K562 (cell line): ENCODE results near the gene PAFAH2. TPM values are rescaled to one million over a fixed set of nuclear protein-coding genes. Genes with fewer than 3 reads are reported as not detected.
A peak's percentile ranks its signal among the peaks of the same experiment; 100 is the strongest.

ENCODE experiments used
- ATAC-seq: fragments of 200-7000 bp; cut with Tn5 transposase; 3 replicates; pipeline ENCODE4 v1.9.1; 2020; ENCODE audit warnings: moderate library complexity
- BruUV-seq: library from RNA; stranded (reverse); fragments of 400-500 nt; replicated peaks from 2 replicates; lab custom pipeline; 2021; lab: Mats Ljungman, UMichigan
- CTCF ChIA-PET: fragments of 300-600 bp; formaldehyde crosslinking; extraction: SDS; loops from one replicate; lab custom pipeline; 2021; ENCODE audit warnings: low intra/inter-chr PET ratio; lab: Yijun Ruan, JAX
- POLR2A ChIA-PET: fragments of 300-600, 350-650 bp; sonication (Branson Sonifier 250); formaldehyde crosslinking; extraction: SDS; loops from one replicate; lab custom pipeline; 2021; ENCODE audit warnings: antibody characterized with exemption, inconsistent platforms; lab: Yijun Ruan, JAX
- DNase-seq, 4 experiments: peaks; one replicate each; pipeline versions ENCODE4 v3.0.0 to v3.0.0-alpha.2; 2011 to 2018; ENCODE audit warnings: low spot score in 3 of 4, mixed read lengths in 3 of 4; ENCODE audit errors: extremely low read depth in 1 of 4
- FAIRE-seq: peaks from 2 replicates; lab custom pipeline; 2011; peaks lifted over from hg19 to GRCh38; lab: Jason Lieb, UNC
- H2AFZ ChIP-seq: 2 replicates; pipeline ENCODE4 v1.6.0; 2011; ENCODE audit warnings: low read depth, low read length, control low read depth, inconsistent platforms
- H3K27ac ChIP-seq: fragments of 200-600 bp; 3 replicates; pipeline ENCODE4 v1.8.0; 2011; ENCODE audit warnings: low read depth, mild to moderate bottlenecking, control low read depth, inconsistent platforms, low read length, moderate library complexity, mixed read lengths; ENCODE audit errors: extremely low read depth
- H3K27me3 ChIP-seq, 2 experiments: fragments of 300-600 bp in 1 of 2; 2 replicates in 1 of 2; 3 replicates in 1 of 2; pipeline versions ENCODE4 v1.6.0 to v1.8.0; 2011; ENCODE audit warnings: inconsistent platforms in 2 of 2, low read length in 2 of 2, mild to moderate bottlenecking in 1 of 2, mixed read lengths in 1 of 2, moderate library complexity in 1 of 2; ENCODE audit not compliant: control insufficient read depth in 2 of 2, insufficient read depth in 2 of 2
- H3K36me3 ChIP-seq: fragments of 300-600 bp; 3 replicates; pipeline ENCODE4 v1.8.0; 2011; ENCODE audit warnings: mild to moderate bottlenecking, low read length, inconsistent platforms; ENCODE audit not compliant: control insufficient read depth, insufficient read depth
- H3K4me1 ChIP-seq, 2 experiments: fragments of 200-600 bp in 1 of 2; replicated peaks in 1 of 2; 2 replicates in 1 of 2; 3 replicates in 1 of 2; pipeline versions ENCODE4 v1.5.1 to v1.8.0; 2011; ENCODE audit warnings: inconsistent platforms in 2 of 2, low read length in 2 of 2, mild to moderate bottlenecking in 1 of 2, mixed read lengths in 1 of 2, moderate library complexity in 1 of 2; ENCODE audit not compliant: control insufficient read depth in 2 of 2, insufficient read depth in 2 of 2
- H3K4me2 ChIP-seq: 2 replicates; pipeline ENCODE4 v1.6.1; 2011; ENCODE audit warnings: low read length, control low read depth, inconsistent platforms, mixed read lengths; ENCODE audit not compliant: insufficient read depth
- H3K4me3 ChIP-seq: fragments of 200-600 bp; sonication (generic), shearing (Covaris generic); 2 replicates; pipeline ENCODE4 v1.5.1; 2016; ENCODE audit warnings: control low read depth, inconsistent platforms
- H3K79me2 ChIP-seq: fragments of 200-600 bp; 3 replicates; pipeline ENCODE4 v1.8.0; 2011; ENCODE audit warnings: low read length, inconsistent platforms; ENCODE audit not compliant: control insufficient read depth, insufficient read depth
- H3K9ac ChIP-seq, 2 experiments: 2 replicates each; pipeline versions ENCODE4 v1.6.0 to v1.6.1; 2011; ENCODE audit warnings: low read depth in 2 of 2, low read length in 2 of 2, control low read depth in 1 of 2, inconsistent platforms in 1 of 2, mild to moderate bottlenecking in 1 of 2, mixed read lengths in 1 of 2; ENCODE audit not compliant: insufficient read depth in 1 of 2
- H3K9me1 ChIP-seq: one replicate; pipeline ENCODE4 v1.6.0; 2011; ENCODE audit warnings: inconsistent platforms, mild to moderate bottlenecking, low read length, moderate library complexity; ENCODE audit not compliant: control insufficient read depth, insufficient read depth
- H3K9me3 ChIP-seq: replicated peaks from 2 replicates; pipeline ENCODE4 v1.5.1; 2011; ENCODE audit warnings: low read depth, low read length, inconsistent platforms; ENCODE audit not compliant: control insufficient read depth, insufficient read depth
- H4K20me1 ChIP-seq: replicated peaks from 2 replicates; pipeline ENCODE4 v1.6.1; 2011; ENCODE audit warnings: low read length, inconsistent platforms, mixed read lengths; ENCODE audit not compliant: control insufficient read depth, insufficient read depth
- RUNX1 ChIP-seq: sonication (generic); IDR thresholded peaks from 2 replicates; pipeline ENCODE4 v1.6.1; 2016; ENCODE audit warnings: antibody characterized with exemption, low read depth
- SIRT6 ChIP-seq: IDR thresholded peaks from one replicate; pipeline ENCODE4 v1.6.1; 2012; ENCODE audit warnings: low read depth, mild to moderate bottlenecking, control low read depth, inconsistent platforms, low read length, moderate library complexity
- ZNF121 ChIP-seq: sonication (generic); formaldehyde crosslinking; conservative IDR thresholded peaks from 2 replicates; pipeline ENCODE4 v1.8.0; 2022; ENCODE audit warnings: missing genetic modification reagents
- ZNF384 ChIP-seq: IDR thresholded peaks from 2 replicates; pipeline ENCODE4 v1.6.1; 2012; ENCODE audit warnings: low read depth, low read length, improper control_type of control experiment
- WGBS: fragments of 100-300 bp; shearing (Covaris generic); methylation state at CpG from one replicate; pipeline ENCODE4 v1.1.6; 2016; ENCODE audit warnings: low coverage, mixed read lengths; ENCODE audit not compliant: insufficient coverage; ENCODE audit errors: missing lambda C conversion rate; 5-methylcytosine and 5-hydroxymethylcytosine counted together
- in situ Hi-C: fragments of 300-500 bp; cut with MboI; formaldehyde crosslinking; loops from 4 replicates; pipeline ENCODE4 v1.15.0; 2018; ENCODE audit warnings: inconsistent platforms, mixed read lengths
- intact Hi-C: fragments of 100-400 bp; cut with micrococcal nuclease; formaldehyde crosslinking; loops from 2 replicates; pipeline ENCODE4 v1.14.2; 2022
- polyA plus RNA-seq, 8 experiments: library from polyadenylated mRNA; depleted of rRNA in 4 of 8; stranded (reverse) in 5 of 8; unstranded in 3 of 8; fragments of >200 nt; fragmentation: Nextera tagmentation in 2 of 8; fragmentation: Illumina TruSeq in 1 of 8; extraction: Ambion mirVana in 2 of 8; extraction: Trizol in 1 of 8; gene quantifications; 2 replicates each; pipeline versions ENCODE4 v1.2.1 to v1.2.3, GENCODE V29; 2011 to 2014; ENCODE audit warnings: inconsistent platforms in 1 of 8, missing spikeins in 1 of 8
- total RNA-seq, 7 experiments: library from RNA; depleted of rRNA in 6 of 7; stranded (reverse); fragments of >200 nt in 6 of 7; fragmentation: Illumina TruSeq in 2 of 7; extraction: Trizol in 2 of 7; gene quantifications; 2 replicates each; pipeline versions ENCODE4 v1.2.1 to v1.2.3, GENCODE V29; 2011 to 2021; ENCODE audit warnings: low replicate concordance in 1 of 7
- TF ChIP-seq, protein P1 (sequence below), 2 experiments: fragments of 450-650 bp in 1 of 2; sonication (generic) in 1 of 2; formaldehyde crosslinking in 1 of 2; IDR thresholded peaks; 2 replicates each; pipeline versions ENCODE4 v1.7.1 to v1.9.0; 2016 to 2022; ENCODE audit warnings: inconsistent platforms in 1 of 2, mild to moderate bottlenecking in 1 of 2, missing genetic modification reagents in 1 of 2

Gene PAFAH2
- total and polyA plus RNA-seq, 9 of the 15 experiments (the other 6 are each of a cell fraction or from before 2014, with no cell fraction given): 4.2 to 10.9 (median 6.8) TPM

DNA sequence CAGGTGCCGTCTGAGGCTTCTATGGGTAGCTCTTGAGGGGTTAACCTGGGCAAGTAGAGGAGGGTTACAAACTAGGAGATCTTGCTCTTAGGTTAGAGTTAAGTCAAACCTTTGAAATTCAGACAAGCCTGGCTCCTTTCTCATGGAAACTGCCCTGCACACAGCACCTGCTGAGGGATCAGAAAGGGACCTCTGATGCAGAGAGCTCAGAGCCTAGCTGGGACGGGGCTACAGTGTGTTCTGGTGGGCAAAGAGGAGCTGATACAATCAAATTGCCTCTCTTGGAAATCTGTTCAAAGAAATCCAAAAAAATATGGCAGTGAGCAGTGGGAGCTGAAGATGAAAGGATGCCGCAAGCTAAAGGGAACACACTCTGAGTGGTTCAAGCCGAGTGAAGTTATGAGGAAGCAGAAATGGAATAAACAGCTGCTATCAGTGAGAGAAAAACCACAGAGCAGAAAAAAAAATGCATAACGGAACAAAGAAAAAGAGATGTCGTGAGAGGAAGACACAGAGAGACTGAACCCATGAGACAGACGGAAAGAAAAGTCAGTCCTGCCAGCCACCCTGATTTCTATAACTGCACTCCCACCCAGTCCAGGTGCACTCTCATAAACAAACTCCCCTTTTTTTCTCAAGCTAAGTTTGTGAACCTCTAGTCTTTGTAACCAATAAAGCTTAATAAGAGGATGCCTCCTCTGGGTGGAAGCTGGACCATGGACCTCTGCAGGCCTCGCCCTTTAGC is 26.6 kb downstream of the PAFAH2 start:
- 58% methylated on average over 8 of the region's 8 CpGs for WGBS
- Histone ChIP-seq H3K9me3 (no peaks in the 10 kb centered on the region), H3K79me2 (no peaks in the 10 kb centered on the region), H3K36me3 (peaks cover 21% of the 10 kb centered on the region), H3K9me1 (no peaks in the 10 kb centered on the region), H3K27me3 (no peaks in the 10 kb centered on the region), H4K20me1 (no peaks in the 10 kb centered on the region), H3K9ac (no peak overlapping the region), H3K4me2 (no peak overlapping the region), H3K4me1 (no peaks in the 10 kb centered on the region), H3K27ac (no peak overlapping the region), H2AFZ (no peak overlapping the region), H3K4me3 (no peak overlapping the region)
- TF ChIP-seq ZNF121 (no peak), RUNX1 (no peak), ZNF384 (0 out of 2 replicates have a peak, but pooled peaks have one; percentile 20), SIRT6 (no peak)
- TF ChIP-seq, protein P1, sequence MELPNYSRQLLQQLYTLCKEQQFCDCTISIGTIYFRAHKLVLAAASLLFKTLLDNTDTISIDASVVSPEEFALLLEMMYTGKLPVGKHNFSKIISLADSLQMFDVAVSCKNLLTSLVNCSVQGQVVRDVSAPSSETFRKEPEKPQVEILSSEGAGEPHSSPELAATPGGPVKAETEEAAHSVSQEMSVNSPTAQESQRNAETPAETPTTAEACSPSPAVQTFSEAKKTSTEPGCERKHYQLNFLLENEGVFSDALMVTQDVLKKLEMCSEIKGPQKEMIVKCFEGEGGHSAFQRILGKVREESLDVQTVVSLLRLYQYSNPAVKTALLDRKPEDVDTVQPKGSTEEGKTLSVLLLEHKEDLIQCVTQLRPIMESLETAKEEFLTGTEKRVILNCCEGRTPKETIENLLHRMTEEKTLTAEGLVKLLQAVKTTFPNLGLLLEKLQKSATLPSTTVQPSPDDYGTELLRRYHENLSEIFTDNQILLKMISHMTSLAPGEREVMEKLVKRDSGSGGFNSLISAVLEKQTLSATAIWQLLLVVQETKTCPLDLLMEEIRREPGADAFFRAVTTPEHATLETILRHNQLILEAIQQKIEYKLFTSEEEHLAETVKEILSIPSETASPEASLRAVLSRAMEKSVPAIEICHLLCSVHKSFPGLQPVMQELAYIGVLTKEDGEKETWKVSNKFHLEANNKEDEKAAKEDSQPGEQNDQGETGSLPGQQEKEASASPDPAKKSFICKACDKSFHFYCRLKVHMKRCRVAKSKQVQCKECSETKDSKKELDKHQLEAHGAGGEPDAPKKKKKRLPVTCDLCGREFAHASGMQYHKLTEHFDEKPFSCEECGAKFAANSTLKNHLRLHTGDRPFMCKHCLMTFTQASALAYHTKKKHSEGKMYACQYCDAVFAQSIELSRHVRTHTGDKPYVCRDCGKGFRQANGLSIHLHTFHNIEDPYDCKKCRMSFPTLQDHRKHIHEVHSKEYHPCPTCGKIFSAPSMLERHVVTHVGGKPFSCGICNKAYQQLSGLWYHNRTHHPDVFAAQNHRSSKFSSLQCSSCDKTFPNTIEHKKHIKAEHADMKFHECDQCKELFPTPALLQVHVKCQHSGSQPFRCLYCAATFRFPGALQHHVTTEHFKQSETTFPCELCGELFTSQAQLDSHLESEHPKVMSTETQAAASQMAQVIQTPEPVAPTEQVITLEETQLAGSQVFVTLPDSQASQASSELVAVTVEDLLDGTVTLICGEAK (IDR thresholded peaks at IDR 0.05): 0 out of 2 replicates have a peak, but pooled peaks have one; percentile 31
- TF ChIP-seq, protein P1 (CRISPR knock-in tag; IDR thresholded peaks at IDR 0.05): no peak
- ChIA-PET POLR2A (interaction anchor here (0.6 to 1.5 kb wide), 8 partner anchors 13 to 759 kb away, joined by 3 to 5 read pairs (median 3); partner anchors contain the start of gene PAFAH2), CTCF (no interaction called here)
- ATAC-seq (no peak), DNase-seq (no peak), FAIRE-seq (no peak)
- intact Hi-C loops (no loop called here), in situ Hi-C loops (no loop called here)
- no TSS peak for BruUV-seq
